Astrocyte (in vitro differentiated cells and primary cell): Measurements from ENCODE around the gene DSC3.

Experiments used
- CTCF ChIP-seq: IDR thresholded peaks from 2 replicates; pipeline ENCODE4 v1.5.1; 2011; ENCODE audit warnings: low read depth, mild to moderate bottlenecking, inconsistent platforms, low read length, moderate library complexity; ENCODE audit not compliant: insufficient read depth
- EZH2 ChIP-seq: IDR thresholded peaks from 2 replicates; pipeline ENCODE4 v1.6.1; 2012; ENCODE audit warnings: mild to moderate bottlenecking, low read length, inconsistent platforms; ENCODE audit not compliant: insufficient read depth

GRCh38 chr18:31065036-31065773 is 22.7 kb upstream of the DSC3 start:
- TF ChIP-seq CTCF = no peak
- TF ChIP-seq EZH2 = no peak
